ENCODE results near the gene SP6. TPM values are rescaled to one million over a fixed set of nuclear protein-coding genes. Genes with fewer than 3 reads are reported as not detected.

Gene SP6
- total RNA-seq, 1 experiment from 2014 or later: 3.1 TPM

DNA sequence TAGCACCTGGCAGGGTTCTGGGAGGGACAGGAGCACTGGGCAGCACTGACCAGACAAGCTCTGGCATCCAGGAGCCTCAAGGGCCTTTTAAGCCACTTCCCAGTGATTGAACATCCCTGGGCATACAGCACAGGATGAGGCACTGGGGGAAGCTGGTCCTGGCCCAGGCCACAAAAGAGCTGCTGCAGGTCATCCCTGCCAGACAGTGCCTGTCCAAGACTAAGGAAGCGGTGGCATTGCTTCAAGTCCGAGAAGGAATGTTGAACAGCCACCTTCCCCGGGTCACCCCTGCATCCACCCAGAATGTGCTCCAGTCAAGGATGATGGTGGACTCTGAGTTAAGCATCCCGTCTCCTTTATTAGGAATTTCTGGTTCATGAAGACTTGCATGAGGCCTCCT is 28.2 kb downstream of the SP6 start:
- POLR2A ChIA-PET (ENCODE audit: unreplicated experiment): no interaction called here
- Histone ChIP-seq H3K4me1 (ENCODE audit: insufficient read depth, low read length) (peaks cover 25% of the 10 kb centered on the region), H3K36me3 (ENCODE audit: low read depth, low read length) (peaks cover 31% of the 10 kb centered on the region; the same call in 1 of the 2 replicates), H3K27ac (ENCODE audit: low read length) (no peak overlapping the region), H2AFZ (ENCODE audit: low read length) (no peak overlapping the region), H3K4me2 (ENCODE audit: low read length) (peak overlapping the region; percentile 86), H3K9ac (ENCODE audit: low read length) (no peak overlapping the region), H3K27me3 (ENCODE audit: low read length) (no peaks in the 10 kb centered on the region), H3K79me2 (ENCODE audit: low read length) (peaks cover 14% of the 10 kb centered on the region), H3K4me3 (ENCODE audit: low read length) (no peak overlapping the region), H4K20me1 (ENCODE audit: low read length) (no peaks in the 10 kb centered on the region), H3K9me3 (ENCODE audit: low read length) (no peaks in the 10 kb centered on the region), H3K9me2 (replicated peaks; ENCODE audit: low read length) (no peaks in the 10 kb centered on the region), H3F3A (ENCODE audit: low read length, unreplicated experiment) (no peaks in the 10 kb centered on the region)
- DNase-seq: no peak
- ATAC-seq: no peak
- intact Hi-C loops (cut with micrococcal nuclease): no loop called here
- TF ChIP-seq EZH2 (IDR thresholded peaks at IDR 0.05; ENCODE audit: low read length, unreplicated experiment) (no peak), EZH2phosphoT487 (IDR thresholded peaks at IDR 0.05; ENCODE audit: borderline replicate concordance, low read length) (no peak)
- TF ChIP-seq, protein P1, sequence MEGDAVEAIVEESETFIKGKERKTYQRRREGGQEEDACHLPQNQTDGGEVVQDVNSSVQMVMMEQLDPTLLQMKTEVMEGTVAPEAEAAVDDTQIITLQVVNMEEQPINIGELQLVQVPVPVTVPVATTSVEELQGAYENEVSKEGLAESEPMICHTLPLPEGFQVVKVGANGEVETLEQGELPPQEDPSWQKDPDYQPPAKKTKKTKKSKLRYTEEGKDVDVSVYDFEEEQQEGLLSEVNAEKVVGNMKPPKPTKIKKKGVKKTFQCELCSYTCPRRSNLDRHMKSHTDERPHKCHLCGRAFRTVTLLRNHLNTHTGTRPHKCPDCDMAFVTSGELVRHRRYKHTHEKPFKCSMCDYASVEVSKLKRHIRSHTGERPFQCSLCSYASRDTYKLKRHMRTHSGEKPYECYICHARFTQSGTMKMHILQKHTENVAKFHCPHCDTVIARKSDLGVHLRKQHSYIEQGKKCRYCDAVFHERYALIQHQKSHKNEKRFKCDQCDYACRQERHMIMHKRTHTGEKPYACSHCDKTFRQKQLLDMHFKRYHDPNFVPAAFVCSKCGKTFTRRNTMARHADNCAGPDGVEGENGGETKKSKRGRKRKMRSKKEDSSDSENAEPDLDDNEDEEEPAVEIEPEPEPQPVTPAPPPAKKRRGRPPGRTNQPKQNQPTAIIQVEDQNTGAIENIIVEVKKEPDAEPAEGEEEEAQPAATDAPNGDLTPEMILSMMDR (conservative IDR thresholded peaks at IDR 0.05; ENCODE audit: low read depth, low read length): no peak
- BruUV-seq (replicated peaks): no TSS peak
- CTCF ChIA-PET: no interaction called here

DNA sequence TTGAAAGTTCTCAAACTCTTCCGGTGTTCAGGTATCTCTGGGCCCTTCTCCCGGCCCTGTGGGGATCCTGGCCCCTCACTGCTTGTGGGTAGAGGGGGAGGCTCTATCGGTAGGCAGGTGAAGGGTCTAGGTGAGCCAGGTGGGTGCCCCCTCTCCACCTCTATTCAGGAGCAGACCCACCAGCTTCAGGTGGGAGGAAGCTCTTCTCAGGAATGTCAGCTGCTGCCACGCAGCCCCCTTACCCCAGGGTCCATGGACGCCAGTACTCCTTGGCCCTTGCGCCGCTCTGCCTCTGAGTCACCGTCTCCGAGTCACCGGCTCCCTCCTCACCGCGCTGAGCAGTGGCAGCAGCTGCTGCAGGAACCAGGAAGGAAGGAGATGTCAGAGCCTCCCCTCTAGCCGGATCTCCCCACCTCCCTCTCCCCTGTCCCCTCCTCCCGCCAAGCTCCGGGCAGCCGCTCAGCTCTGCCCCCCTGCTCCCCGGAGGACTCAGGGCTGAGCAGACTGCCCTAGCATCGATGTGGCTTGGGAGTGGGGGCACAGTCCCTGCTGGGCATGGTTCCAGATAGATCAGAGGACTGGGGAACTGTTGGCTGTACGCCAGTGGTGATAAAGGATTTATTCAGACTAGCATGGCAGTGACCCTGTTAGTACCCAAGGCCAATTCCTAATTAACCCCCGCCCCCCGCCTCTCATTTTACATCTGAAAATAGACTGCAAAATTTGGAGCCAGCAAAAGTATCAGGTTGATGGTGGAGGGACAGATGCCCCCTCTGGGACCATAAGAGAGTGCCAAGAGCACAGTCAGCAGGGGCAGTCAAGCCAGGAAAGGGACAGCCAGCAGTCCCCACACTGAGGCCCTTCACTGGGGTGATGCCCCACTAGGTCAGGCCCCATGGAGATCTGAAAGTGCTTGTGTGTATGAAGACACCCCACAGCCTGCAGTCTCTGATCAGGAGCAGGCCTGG is 29.3 kb downstream of the SP6 start, which contains the start of gene OSBPL7:
OSBPL7 (minus strand) TSS at position 371 of the 968 bp plus-strand sequence. CDS start 1,516 bp downstream, outside the sequence.
- BruUV-seq (replicated peaks): no TSS peak
- no peaks in the 10 kb centered on the region for H3F3A ChIP-seq (ENCODE audit: low read length, unreplicated experiment)
- H3K9me2 ChIP-seq (replicated peaks; ENCODE audit: low read length): no peaks in the 10 kb centered on the region
- H3K4me1 ChIP-seq (ENCODE audit: insufficient read depth, low read length): peaks cover 25% of the 10 kb centered on the region
- peak within 1 kb of the TSS; percentile 63 for H2AFZ ChIP-seq (ENCODE audit: low read length)
- ChIA-PET CTCF (interaction anchor here (0.5 to 1.0 kb wide), 3 partner anchors 68 to 189 kb away, joined by 3 read pairs; no protein-coding TSS in a partner anchor), POLR2A (ENCODE audit: unreplicated experiment) (interaction anchor here (0.6 to 0.7 kb wide), 4 partner anchors 10 to 165 kb away, joined by 3 to 5 read pairs (median 4); partner anchors contain the start of genes LRRC46 and MRPL10)
- peak within 1 kb of the TSS; percentile 52 for H3K27ac ChIP-seq (ENCODE audit: low read length)
- H3K9ac ChIP-seq (ENCODE audit: low read length): peak within 1 kb of the TSS; percentile 66
- H4K20me1 ChIP-seq (ENCODE audit: low read length): no peaks in the 10 kb centered on the region
- H3K36me3 ChIP-seq (ENCODE audit: low read depth, low read length): peaks cover 28% of the 10 kb centered on the region; the same call in 1 of the 2 replicates
- TF ChIP-seq, protein P1 (conservative IDR thresholded peaks at IDR 0.05; ENCODE audit: low read depth, low read length): peak; percentile 71
- no peak for TF ChIP-seq EZH2phosphoT487 (IDR thresholded peaks at IDR 0.05; ENCODE audit: borderline replicate concordance, low read length)
- no peaks in the 10 kb centered on the region for H3K9me3 ChIP-seq (ENCODE audit: low read length)
- no peaks in the 10 kb centered on the region for H3K27me3 ChIP-seq (ENCODE audit: low read length)
- H3K4me2 ChIP-seq (ENCODE audit: low read length): peak within 1 kb of the TSS; percentile 86
- DNase-seq (peak; percentile 94), ATAC-seq (peak; percentile 91)
- H3K79me2 ChIP-seq (ENCODE audit: low read length): peaks cover 14% of the 10 kb centered on the region
- peak within 1 kb of the TSS; percentile 74 for H3K4me3 ChIP-seq (ENCODE audit: low read length)
- intact Hi-C loops (cut with micrococcal nuclease): loop anchor here (1.0 kb wide), 2 partner anchors 10 to 11 kb away; partner anchors contain the start of genes LRRC46 and MRPL10

Measured in PC-3 (cell line).